ENCODE data around the gene TMEM134.

Gene TMEM134

GRCh38 chr11:67500831-67501715 lies 32.0 kb upstream of the TMEM134 start:
- DNase-seq (ENCODE audit: low spot score): no peak

DNA sequence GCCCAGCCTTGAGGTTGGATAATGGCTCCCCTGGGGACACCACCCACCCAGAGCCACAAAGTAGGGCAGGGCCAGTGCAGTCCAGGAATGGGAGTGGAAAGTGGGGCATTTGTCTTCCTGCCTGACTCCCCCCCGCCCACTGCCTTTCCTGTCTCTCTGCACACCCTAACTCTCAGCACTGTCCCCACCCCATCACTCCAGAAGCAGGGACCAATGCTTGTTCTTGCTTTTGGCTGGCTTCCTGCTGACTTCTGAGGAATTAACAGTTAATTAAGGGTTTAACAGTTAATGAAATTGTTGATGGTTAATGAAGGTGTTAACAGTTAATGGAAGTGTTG lies 31.4 kb upstream of the TMEM134 start:
- no peak for DNase-seq (ENCODE audit: low spot score)

GRCh38 chr11:67499808-67500483 lies 30.9 kb upstream of the TMEM134 start:
- no peak for DNase-seq (ENCODE audit: low spot score)

DNA sequence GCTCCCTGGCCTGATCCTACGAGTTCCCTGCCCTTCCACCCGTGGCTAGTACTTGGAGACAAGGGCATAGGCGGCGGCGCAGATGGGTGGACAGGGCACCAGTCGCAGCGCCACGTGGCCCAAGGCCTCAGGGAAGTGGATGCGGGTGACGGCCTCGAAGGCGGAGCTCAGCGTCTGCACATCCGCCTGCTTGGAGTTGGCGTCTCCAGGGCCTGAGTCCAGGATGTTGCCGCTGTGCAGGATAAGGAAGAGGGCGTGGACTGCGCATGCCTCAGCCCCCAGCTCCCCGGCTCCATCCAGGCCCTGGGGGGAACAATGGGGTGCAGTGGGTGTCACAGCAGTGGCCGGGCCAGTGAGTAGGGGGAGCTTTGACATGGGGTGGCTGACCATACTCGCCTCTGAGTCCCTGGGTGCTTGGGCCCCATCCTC lies 29.5 kb upstream of the TMEM134 start:
- DNase-seq (ENCODE audit: low spot score): no peak

DNA sequence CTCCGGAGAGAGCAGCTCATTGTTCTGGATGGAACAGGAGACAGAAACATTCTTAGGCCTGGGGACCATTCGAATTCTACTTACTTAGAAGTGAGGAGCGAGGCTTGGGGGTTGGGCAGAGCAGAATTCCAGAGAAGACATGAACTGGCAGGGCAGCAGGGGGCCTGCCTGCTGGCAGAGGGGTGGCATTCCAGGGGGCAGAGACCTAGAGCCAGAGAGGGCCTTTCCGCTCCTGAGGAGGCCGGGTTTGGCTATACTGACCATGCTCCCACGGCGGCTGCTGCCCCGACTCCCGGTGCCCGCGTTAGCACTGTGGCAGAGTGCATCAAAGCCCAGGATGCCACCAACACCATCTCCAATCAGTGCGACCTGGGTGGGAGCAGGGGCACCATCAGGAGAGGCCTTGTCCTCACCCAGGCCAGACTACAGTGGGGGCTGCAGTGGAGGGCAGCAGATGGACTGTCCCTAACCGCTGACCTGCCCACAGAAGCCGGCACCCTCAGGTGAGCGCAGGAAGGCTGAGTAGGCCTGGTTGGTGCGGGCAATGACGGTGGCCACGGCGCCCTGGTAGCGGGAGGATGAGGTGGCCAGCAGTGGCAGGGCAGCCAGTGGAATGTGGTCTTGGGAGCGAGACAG lies 28.7 kb upstream of the TMEM134 start:
- DNase-seq (ENCODE audit: low spot score): no peak

GRCh38 chr11:67496113-67496512 lies 27.1 kb upstream of the TMEM134 start:
- DNase-seq (ENCODE audit: low spot score): no peak

DNA sequence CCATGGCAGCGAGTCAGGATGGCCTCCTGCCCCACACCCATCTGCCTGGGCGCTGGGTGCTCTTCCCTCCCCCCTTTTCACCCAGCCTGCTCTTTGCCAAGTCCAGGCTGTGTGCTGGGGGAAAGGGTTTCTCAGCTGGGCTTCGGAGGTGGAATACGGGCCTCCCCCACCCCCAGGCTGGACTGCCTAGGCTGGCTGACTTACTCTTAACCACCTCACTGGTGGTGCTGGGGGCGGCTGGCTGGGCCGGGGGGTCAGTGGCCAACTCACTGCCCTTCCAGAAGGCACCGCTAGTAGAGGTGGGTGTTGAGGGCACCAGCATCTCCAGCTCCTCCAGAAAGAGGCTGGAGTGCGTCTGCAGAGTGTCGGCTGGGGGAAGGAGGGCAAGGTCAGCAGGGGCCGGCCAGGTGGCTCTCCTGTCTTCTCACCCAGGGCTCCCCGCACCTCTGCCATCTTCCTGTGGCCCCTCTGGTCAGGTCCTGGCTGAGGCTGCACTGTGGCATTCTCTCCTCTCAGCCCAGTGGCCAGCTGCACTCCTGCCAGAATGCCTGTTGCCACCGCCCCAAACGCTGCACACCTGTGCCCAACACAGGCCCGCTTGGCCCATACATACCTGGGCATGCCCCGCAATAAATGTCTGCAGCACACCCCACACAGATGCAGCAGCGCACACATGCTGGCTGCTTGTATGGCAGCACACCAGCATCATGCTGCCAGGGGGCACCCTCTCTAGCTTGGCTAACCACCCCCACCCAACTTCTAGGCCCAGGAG lies 26.4 kb upstream of the TMEM134 start:
- no peak for DNase-seq (ENCODE audit: low spot score)

GRCh38 chr11:67494371-67495233 lies 25.6 kb upstream of the TMEM134 start:
- DNase-seq (ENCODE audit: low spot score): no peak

DNA sequence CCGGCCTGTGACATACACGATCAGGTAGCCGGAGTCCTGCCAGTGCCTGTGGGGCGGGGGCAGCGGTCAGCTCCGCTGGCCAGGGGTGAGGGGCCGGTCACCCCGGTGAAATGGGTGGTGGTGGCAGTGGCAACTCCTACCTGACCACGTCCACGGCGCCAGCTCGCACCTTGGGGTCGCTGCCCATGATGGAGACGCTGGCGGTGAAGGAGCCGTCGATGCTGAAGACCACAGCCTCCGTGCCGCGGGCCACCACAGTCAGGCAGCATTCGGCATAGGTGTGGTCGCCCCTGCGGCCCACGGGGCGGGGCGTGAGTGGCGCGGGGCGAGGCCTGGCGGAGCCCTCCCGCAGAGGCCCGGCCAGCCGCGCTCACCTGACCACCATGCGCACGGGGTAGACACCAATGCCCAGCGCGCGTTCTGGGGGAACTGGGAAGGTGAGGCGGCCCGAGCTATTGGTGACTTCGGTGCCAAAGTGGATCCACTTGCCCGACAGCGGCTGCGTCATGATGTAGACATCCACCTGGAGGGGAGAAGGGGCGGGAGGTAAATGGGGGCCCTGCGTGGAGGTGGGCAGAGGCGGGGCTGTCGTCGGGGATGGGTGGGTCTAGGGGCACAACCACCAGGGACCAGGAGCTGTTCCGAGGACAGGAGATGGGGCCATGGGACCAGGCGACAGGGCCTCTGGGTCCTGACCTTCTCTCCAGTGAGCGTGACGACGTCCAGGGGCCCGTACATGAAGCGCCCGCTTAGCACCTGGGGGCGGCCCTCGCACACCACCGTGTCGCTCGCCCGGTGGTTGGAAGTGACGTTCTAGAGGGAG lies 24.7 kb upstream of the TMEM134 start:
- no peak for DNase-seq (ENCODE audit: low spot score)

GRCh38 chr11:67492801-67493547 lies 23.9 kb upstream of the TMEM134 start:
- DNase-seq (ENCODE audit: low spot score): no peak

- DNase-seq (ENCODE audit: low spot score): no peak
Observed at GRCh38 chr11:67492069-67492727, 23.1 kb upstream of the TMEM134 start.

DNA sequence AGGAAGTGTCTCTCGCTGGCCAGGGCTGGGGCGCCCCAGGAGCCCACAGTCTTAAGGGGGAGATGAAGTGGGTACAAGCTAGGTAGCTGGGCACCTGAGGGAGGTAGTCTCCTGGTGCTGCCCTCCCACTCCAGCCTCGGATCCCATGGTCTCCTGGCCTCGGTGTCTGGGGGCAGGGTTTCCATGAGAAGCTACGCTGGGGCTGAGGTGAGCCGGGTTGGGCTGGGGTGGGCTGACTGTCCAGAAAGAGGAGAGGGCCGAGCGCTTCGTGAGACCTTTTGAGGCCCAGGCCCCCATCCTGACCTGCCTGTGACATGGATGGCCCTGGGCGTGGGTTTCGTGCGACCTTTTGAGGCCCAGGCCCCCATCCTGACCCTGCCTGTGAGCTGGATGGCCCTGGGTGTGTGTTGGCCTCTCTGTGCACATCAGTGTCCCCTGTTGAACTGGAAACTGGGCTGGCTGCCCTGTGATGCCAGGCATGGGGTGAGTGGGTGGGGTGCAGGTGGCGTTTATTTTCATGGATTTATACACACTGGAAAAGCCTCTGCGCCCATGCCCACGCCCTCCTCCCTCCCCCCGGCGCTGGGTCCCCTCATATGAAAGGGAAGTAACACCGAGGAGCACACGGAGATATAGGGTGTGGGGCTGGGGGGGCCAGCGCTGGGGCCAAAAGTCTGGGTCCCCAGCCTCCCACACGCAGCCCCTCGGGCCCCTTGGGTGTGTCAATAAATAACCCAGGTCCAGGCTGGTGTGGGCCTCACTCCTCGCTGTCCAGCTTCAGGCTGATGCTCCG lies 22.4 kb upstream of the TMEM134 start:
- DNase-seq (ENCODE audit: low spot score): no peak

DNA sequence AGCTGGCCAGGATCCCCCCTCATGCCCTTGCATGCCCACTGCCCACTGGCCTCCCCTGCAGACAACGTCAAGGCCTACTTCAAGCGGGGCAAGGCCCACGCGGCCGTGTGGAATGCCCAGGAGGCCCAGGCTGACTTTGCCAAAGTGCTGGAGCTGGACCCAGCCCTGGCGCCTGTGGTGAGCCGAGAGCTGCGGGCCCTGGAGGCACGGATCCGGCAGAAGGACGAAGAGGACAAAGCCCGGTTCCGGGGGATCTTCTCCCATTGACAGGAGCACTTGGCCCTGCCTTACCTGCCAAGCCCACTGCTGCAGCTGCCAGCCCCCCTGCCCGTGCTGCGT lies 21.6 kb upstream of the TMEM134 start:
- no peak for DNase-seq (ENCODE audit: low spot score)

DNA sequence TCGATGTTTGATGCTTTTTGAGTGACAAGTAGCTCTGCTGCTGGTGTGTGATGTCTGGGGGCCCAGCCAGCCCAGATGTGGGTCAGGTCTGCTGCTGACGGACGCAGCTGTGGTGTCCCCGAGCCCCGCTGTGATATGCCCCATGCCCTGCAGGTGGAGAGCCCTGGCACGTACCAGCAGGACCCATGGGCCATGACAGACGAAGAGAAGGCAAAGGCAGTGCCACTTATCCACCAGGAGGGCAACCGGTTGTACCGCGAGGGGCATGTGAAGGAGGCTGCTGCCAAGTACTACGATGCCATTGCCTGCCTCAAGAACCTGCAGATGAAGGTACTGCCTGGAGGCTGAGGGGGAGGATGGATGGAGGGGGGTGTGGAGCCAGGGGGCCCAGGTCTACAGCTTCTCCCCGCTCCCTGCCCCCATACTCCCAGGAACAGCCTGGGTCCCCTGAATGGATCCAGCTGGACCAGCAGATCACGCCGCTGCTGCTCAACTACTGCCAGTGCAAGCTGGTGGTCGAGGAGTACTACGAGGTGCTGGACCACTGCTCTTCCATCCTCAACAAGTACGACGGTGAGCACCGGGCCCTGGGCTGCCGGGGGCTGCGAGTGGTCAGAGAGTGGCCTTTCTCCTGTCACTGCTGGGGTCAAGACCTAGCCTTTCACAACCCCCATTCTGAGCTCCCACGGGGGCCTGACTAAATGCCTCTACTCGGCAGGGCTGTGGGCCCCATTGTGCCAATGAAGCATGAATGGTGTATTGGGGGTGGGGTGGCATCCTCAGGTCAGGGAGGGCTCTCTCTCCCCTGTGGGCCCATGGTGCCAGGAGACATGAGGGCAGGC lies 21.1 kb upstream of the TMEM134 start:
- DNase-seq (ENCODE audit: low spot score): no peak

DNA sequence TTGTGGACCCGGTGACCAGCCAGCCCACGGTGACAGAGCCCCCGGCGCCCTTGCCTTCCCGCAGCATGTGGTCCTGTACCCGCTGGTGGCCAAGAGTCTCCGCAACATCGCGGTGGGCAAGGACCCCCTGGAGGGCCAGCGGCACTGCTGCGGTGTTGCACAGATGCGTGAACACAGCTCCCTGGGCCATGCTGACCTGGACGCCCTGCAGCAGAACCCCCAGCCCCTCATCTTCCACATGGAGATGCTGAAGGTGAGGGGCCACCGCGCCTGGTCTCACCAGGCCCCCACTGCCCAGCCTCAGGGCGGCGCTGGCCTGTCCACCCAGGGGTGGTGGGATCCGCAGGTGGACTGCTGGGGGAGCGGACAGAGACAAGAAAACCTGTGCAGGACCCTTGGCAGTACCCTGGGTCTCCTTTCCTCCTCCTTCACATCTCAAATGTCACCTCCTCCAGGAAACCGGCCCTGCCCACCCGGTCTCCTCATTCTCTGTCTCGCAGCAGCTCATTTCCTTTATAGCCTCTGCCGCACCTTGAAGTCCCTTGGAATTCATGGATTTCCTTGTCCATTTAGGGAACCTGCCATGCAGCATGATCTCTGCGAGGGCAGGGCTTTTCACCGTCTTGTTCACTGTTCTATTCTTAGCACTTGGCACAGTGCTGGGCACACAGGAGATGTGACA lies 20.3 kb upstream of the TMEM134 start:
- DNase-seq (ENCODE audit: low spot score): no peak

DNA sequence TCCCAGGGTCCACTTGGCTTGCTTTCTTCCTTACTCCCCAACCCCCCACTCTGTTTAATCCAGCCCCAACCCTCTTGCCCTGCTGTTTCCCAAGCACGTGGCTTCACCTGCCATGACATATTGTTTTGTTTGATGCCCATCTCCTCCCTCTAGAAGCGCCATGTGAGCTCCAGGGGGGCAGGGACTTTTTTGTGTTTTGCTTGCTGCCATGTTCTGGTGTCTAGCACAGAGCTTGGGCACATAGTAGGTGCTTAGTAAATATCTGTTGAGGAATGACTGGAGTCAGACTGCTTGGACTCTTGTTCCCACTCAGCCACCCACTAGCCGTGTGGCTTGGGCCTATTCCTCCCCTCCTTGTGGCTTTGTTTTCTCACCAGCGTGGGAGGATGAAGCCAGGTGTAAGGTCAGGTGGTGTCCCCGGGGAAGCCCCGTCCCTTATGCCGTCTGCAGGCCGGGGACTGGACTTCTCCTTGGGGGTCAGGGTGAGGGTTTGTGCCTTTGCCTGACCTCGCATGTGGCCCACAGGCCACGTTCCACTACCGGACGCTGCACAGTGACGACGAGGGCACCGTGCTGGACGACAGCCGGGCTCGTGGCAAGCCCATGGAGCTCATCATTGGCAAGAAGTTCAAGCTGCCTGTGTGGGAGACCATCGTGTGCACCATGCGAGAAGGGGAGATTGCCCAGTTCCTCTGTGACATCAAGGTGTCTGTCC lies 17.6 kb upstream of the TMEM134 start:
- DNase-seq (ENCODE audit: low spot score): no peak
